ENCODE results near the gene RAMAC.
"Not testable (repeated sequence)": the region's sequence is repeated elsewhere in the genome, so short reads cannot be mapped to it uniquely, and the experiment has no call there.

Gene RAMAC

DNA sequence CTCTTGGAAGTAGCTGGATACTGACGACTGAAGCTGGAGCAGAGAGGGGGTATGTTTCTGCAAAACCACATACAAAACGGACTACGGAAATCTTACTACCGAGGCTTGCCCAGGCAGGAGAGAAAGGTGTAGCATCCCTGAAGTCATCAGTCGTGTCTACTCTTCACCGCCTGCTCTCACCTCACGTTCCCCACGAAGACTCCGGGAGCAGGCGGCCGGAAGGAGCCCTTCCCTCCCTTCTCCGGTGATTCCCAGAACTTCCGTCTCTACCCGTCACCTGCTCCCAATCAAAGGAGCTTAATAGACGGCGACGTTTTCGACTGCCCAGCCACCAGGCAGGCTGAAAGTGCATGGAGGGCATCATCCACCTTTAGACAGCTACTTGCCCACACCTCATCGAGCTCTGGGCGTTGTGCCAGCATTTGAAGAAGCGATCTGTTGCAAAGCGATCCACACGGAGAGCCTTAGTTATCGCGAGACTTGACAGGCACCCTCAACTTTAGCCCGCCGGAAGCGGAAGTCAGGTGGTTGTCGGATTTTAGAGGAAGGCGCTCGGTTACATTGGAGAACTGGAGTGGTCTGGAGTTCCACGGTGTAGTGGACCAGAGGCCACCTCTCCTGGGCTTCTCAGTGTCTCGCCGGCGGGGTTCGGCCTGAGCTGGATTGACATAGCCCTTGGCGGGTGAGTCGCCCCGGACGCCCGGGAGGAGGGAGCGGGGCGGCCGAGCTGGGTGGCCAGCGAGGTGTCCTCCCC lies at the start of gene RAMAC:
TSS of gene RAMAC (plus strand) at position 523 of the 754 bp plus-strand sequence. CDS start 2,809 bp downstream, outside the sequence.
- H3K27ac ChIP-seq (ENCODE audit: low read depth, low read length), result peak within 1 kb of the TSS; percentile 35
- H3K36me3 ChIP-seq (ENCODE audit: control insufficient read depth, low read length), result peaks cover 32% of the 10 kb centered on the region
- H3K4me3 ChIP-seq (ENCODE audit: low read length), result peak within 1 kb of the TSS; percentile 100
- no peaks in the 10 kb centered on the region for H3F3A ChIP-seq (ENCODE audit: control insufficient read depth, insufficient read depth)
- TF ChIP-seq, protein P1, sequence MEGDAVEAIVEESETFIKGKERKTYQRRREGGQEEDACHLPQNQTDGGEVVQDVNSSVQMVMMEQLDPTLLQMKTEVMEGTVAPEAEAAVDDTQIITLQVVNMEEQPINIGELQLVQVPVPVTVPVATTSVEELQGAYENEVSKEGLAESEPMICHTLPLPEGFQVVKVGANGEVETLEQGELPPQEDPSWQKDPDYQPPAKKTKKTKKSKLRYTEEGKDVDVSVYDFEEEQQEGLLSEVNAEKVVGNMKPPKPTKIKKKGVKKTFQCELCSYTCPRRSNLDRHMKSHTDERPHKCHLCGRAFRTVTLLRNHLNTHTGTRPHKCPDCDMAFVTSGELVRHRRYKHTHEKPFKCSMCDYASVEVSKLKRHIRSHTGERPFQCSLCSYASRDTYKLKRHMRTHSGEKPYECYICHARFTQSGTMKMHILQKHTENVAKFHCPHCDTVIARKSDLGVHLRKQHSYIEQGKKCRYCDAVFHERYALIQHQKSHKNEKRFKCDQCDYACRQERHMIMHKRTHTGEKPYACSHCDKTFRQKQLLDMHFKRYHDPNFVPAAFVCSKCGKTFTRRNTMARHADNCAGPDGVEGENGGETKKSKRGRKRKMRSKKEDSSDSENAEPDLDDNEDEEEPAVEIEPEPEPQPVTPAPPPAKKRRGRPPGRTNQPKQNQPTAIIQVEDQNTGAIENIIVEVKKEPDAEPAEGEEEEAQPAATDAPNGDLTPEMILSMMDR (IDR thresholded peaks at IDR 0.05; ENCODE audit: low read depth, low read length, poor library complexity, severe bottlenecking), result no peak
- TF ChIP-seq EZH2phosphoT487 (IDR thresholded peaks at IDR 0.05; ENCODE audit: borderline replicate concordance, low read length), result no peak
- H3K27me3 ChIP-seq (ENCODE audit: control insufficient read depth, low read length), result no peaks in the 10 kb centered on the region
- no peaks in the 10 kb centered on the region for H4K20me1 ChIP-seq (ENCODE audit: control insufficient read depth, insufficient read depth, low read depth, low read length)
- H3K4me2 ChIP-seq (ENCODE audit: low read length), result peak within 1 kb of the TSS; percentile 91
- no peaks in the 10 kb centered on the region for H3K9me3 ChIP-seq (ENCODE audit: control insufficient read depth, insufficient read depth, low read length)
- H3K4me1 ChIP-seq (ENCODE audit: control insufficient read depth, low read length), result peaks cover 20% of the 10 kb centered on the region
- H3K9me2 ChIP-seq (replicated peaks; ENCODE audit: control insufficient read depth, low read length), result no peaks in the 10 kb centered on the region
- H3K79me2 ChIP-seq (ENCODE audit: control insufficient read depth, low read length), result peaks cover 25% of the 10 kb centered on the region

DNA sequence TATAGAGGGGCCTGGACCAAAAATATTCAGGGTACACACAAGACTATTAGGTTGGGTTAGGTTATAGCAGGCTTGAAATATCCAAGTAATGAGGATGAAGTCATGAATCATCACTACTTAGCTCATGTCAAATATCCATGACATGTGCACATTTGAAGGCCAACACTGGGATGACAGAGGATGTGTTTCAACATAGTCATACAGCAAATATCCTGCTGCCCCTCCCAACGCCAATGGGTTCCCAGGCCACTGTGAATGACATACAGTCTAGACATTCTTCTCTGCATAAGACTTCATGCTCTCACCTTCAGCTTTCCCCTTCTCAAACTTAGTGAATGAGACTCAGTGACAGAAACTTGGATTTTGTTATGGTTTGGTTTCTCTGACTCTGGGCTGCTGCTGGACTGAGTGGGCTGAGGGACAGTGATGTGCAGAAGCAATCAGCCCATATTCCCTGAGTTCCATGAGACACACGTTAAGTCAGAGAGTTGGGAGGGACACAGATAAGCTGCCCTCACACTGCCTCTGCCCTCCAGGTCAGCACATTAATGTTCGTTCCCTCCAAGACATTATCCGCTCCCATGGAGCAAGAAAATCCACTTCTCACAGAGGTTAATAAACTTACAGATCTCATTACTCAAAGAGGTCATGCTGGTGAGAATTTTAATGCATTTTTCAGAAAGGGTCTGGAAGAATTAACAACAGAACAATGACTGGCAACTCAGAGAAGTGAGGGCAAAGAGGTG lies 48.9 kb upstream of the RAMAC start:
- no peaks in the 10 kb centered on the region for H3K9me2 ChIP-seq (replicated peaks; ENCODE audit: control insufficient read depth, low read length)
- no peak overlapping the region for H3K4me2 ChIP-seq (ENCODE audit: low read length)
- H3F3A ChIP-seq (ENCODE audit: control insufficient read depth, insufficient read depth), result no peaks in the 10 kb centered on the region
- no peaks in the 10 kb centered on the region for H3K4me1 ChIP-seq (ENCODE audit: control insufficient read depth, low read length)
- no peak overlapping the region for H3K4me3 ChIP-seq (ENCODE audit: low read length)
- no peaks in the 10 kb centered on the region for H4K20me1 ChIP-seq (ENCODE audit: control insufficient read depth, insufficient read depth, low read depth, low read length)
- TF ChIP-seq EZH2phosphoT487 (IDR thresholded peaks at IDR 0.05; ENCODE audit: borderline replicate concordance, low read length), result no peak
- TF ChIP-seq, protein P1 (IDR thresholded peaks at IDR 0.05; ENCODE audit: low read depth, low read length, poor library complexity, severe bottlenecking), result no peak
- H3K27me3 ChIP-seq (ENCODE audit: control insufficient read depth, low read length), result no peaks in the 10 kb centered on the region
- no peaks in the 10 kb centered on the region for H3K36me3 ChIP-seq (ENCODE audit: control insufficient read depth, low read length)
- H3K27ac ChIP-seq (ENCODE audit: low read depth, low read length), result no peak overlapping the region
- H3K79me2 ChIP-seq (ENCODE audit: control insufficient read depth, low read length), result no peaks in the 10 kb centered on the region
- no peaks in the 10 kb centered on the region for H3K9me3 ChIP-seq (ENCODE audit: control insufficient read depth, insufficient read depth, low read length)

DNA sequence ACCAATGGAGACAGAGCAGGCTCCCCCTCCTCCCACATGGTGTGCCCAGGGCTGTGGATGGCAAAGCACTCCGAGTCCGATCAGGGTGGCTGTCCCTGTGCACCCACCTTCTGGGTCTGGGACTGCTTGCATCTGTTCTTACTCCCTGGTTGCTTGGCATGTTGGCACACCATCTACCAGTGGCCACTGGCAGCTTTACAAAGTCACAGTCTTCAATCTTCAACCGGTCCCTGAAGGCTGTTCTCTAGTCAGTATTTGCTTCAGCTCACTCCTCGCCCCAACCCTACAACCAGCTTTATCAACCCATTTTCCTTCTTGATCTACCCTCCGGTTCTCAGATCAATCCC lies 48.3 kb upstream of the RAMAC start:
- no peaks in the 10 kb centered on the region for H3K36me3 ChIP-seq (ENCODE audit: control insufficient read depth, low read length)
- H3K79me2 ChIP-seq (ENCODE audit: control insufficient read depth, low read length), result no peaks in the 10 kb centered on the region
- no peaks in the 10 kb centered on the region for H3K9me3 ChIP-seq (ENCODE audit: control insufficient read depth, insufficient read depth, low read length)
- H3K4me2 ChIP-seq (ENCODE audit: low read length), result no peak overlapping the region
- H3K4me1 ChIP-seq (ENCODE audit: control insufficient read depth, low read length), result no peaks in the 10 kb centered on the region
- no peak for TF ChIP-seq EZH2phosphoT487 (IDR thresholded peaks at IDR 0.05; ENCODE audit: borderline replicate concordance, low read length)
- TF ChIP-seq, protein P1 (IDR thresholded peaks at IDR 0.05; ENCODE audit: low read depth, low read length, poor library complexity, severe bottlenecking), result no peak
- no peaks in the 10 kb centered on the region for H4K20me1 ChIP-seq (ENCODE audit: control insufficient read depth, insufficient read depth, low read depth, low read length)
- H3K27ac ChIP-seq (ENCODE audit: low read depth, low read length), result no peak overlapping the region
- H3K4me3 ChIP-seq (ENCODE audit: low read length), result no peak overlapping the region
- no peaks in the 10 kb centered on the region for H3K9me2 ChIP-seq (replicated peaks; ENCODE audit: control insufficient read depth, low read length)
- no peaks in the 10 kb centered on the region for H3K27me3 ChIP-seq (ENCODE audit: control insufficient read depth, low read length)
- H3F3A ChIP-seq (ENCODE audit: control insufficient read depth, insufficient read depth), result no peaks in the 10 kb centered on the region

DNA sequence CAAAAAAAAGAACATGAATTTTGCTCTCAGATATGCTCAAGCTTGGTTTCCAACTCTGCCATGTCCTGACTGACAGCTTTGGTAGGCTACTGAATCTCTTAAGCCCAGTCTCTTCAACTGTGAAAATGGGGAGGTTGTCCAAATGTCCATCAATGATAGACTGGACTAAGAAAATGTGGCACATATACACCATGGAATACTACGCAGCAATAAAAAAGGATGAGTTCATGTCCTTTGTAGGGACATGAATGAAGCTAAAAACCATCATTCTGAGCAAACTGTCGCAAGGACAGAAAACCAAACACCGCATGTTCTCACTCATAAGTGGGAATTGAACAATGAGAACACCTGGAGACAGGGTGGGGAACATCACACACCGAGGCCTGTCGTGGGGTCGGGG lies 46.3 kb upstream of the RAMAC start:
- H3K27me3 ChIP-seq (ENCODE audit: control insufficient read depth, low read length); H3K4me3 ChIP-seq (ENCODE audit: low read length); H4K20me1 ChIP-seq (ENCODE audit: control insufficient read depth, insufficient read depth, low read depth, low read length); H3K4me2 ChIP-seq (ENCODE audit: low read length); H3K9me2 ChIP-seq (replicated peaks; ENCODE audit: control insufficient read depth, low read length); H3K4me1 ChIP-seq (ENCODE audit: control insufficient read depth, low read length); H3K79me2 ChIP-seq (ENCODE audit: control insufficient read depth, low read length); H3K27ac ChIP-seq (ENCODE audit: low read depth, low read length); H3K36me3 ChIP-seq (ENCODE audit: control insufficient read depth, low read length); H3F3A ChIP-seq (ENCODE audit: control insufficient read depth, insufficient read depth); H3K9me3 ChIP-seq (ENCODE audit: control insufficient read depth, insufficient read depth, low read length): not testable (repeated sequence)

Data from DOHH2 (cell line).